NK-92 treated with Interleukin-12 subunit alpha and Interleukin-12 subunit beta, amount 100 ng/mL, for 24 hours (cell line): ENCODE results near the gene SMYD1.

Experiments used
- DNase-seq: peaks from one replicate; lab custom pipeline; 2025; lab: John Stamatoyannopoulos, UW

SMYD1 gene

DNA sequence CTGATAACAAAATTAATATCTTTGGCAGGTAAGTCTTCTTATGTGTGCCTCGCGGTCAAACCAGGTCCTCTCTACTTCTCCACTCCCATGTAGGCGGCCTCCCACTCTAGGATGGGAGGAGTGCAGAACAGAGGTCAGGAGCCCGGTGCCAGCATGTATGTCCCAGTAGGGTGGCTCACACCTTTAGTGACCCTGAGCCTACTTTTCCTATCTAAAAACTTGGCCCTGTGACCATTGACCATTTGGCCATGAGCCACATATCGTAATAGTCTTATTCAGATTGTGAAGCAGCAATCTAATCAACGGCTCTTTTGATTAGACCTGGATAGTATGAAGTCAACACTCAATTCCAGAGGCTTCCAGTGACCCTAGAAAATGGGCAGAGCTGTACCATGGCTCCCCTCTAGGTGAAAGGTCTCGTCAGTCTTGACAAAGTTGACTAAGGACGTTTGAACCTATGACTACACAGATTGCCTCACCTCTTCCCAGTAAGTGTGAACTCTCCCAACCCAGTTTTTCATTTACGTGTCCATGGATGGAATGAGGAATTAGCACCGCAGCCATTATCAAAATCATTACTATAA, 77.4 kb downstream of the SMYD1 start:
- DNase-seq = no peak

DNA sequence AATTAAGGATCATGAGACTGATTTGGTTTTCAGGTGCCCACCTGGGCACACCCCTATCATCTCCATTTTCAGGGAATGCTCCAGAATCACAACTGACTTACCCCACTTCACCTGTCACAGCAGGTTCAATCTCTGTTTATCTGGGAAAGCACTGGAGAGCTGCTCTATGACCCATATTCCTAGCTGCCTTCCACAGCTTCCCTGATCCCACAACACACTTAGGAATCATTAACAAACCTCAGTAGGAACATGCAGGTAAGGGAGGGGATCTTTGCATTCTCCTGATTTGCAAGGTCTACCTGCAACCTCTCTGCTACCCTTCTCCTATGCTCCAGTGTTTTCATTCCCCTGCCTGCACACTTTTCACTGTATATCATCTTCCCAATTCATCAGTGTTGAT, 79.0 kb downstream of the SMYD1 start:
- DNase-seq = no peak

DNA sequence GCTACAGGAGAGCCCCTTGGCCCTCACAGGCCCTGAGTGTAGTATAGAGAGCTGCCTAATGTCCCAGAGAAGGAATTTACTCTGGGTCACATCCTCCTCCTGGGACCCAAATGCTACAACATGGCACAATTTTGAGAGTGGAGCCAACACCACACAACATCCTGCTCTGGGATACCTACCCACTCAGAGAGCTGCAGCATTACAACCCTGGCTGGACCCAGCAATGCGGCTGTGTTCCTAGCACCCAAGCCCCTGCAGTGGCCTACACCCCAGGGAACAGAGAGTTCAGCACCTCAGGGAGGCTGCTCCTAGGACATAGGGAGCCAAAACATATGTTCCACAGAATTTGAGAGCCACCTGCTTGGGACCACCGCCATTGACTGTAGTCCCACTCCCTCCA, 79.5 kb downstream of the SMYD1 start:
- DNase-seq = no peak

DNA sequence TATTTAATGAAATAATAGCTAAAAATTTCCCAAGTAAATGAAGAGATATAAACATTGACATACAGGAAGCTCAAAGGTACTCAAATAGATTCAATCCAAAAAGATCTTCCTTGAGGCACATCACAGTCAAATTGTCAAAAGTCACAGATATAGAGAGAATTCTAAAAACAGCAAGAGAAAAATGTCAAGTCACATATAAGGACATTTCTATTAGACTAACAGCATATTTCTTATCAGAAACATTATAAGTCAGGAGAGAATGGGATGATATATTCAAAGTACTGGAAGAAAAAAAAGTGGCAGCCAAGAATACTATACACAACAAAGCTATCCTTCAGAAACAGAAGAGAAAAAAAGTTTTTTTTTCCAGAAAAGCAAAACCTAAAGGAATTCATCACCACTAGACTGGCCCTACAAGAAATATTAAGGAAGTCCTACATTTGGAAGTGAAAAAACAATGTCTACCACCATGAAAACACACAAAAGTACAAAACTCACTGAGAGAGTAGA, 81.4 kb downstream of the SMYD1 start:
- DNase-seq = no peak

DNA sequence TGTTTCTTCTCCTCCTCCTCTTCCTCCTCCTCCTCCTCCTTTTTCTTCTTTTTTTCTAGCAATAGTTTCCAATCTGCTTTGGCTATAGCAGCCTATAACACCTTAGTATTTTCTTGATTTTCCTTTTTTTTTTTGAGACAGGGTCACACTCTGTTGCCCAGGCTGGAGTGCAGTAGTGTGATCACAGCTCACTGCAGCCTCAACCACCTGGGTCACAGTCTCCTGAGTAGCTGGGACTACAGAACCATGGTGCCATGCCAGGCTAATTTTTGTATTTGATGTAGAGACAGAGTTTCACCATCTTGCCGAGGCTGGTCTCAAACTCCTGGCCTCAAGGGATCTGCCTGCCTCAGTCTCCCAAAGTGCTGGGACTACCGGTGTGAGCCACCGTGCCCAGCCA, 91.9 kb downstream of the SMYD1 start:
- no peak for DNase-seq

DNA sequence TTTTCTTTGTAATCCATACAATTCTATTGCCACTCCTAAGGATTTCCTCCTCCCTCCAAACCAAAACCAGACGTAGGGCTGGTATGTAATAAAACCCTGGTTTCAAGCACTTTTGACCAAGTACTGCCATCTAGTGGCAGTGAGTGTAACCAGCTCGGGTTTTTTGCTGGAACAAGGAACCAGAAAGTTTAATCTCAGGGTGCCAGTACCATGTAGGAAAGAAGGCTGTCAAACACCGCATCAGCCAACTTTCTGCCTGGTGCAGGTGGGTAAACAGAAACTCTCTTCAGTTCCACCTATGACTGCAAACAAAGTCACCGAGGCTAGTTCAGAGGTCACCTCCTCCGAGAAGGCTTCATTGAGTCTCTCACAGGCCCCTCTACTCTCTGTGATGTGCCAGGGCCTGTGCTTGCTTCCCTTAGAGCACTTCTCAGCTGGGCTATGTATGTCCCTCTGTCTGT, 92.4 kb downstream of the SMYD1 start:
- no peak for DNase-seq

DNA sequence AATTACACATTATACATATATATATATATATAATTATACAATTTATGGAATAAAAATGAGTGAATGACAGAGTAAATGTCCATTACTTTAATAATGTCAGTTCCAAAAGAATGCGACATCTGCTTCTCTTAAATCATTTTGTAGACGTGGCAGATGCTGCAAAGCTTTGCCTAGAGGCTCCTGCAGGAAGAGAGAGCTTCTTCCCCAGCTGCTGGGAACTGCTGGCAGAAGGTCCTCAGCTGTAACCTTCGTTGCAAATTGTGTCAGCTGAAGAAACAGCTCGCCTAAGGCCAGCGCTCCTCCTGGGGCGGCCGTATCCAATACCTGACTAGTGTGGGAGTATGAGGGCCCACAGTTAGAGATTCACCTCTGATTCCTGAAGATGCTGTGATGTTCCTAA, 92.9 kb downstream of the SMYD1 start:
- DNase-seq = no peak

DNA sequence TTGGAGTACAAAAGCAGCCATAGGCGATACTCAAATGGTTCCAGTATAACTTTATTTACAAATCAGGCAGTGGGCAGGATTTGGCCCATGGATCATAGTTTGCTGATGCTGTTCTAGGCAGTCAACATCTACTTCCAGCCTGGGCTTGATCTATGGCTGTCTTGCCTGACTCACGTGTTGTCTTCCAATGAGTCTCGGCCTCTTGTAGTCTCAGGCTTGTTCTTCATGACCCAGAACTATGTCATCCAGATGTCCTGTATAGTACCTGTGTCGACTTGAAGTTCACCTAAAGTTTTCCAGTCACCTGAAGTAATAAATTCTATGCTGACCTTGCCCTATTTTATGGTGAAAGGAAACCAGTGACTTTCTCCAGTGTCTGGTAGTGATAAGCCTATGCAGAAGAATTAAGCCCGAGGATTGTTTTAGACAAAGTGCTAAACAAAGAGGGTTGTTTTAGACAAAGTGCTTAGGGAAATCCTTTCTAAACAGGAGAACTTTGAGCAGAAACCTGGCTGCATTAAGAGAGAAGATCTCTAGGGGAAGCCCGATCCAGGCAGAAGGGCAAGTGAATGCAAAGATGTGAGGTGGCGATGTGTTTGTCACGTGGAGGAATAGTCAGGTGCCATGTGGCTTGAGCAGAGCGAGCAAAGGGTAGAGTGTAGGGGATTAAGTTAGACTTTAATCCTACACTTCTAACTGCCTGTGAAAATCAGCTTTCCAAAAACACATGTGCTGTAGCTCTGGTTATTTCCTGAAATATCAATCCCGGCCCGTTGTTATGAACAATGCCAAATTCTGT, 94.0 kb downstream of the SMYD1 start:
- DNase-seq = no peak
